GM18909 (cell line): ENCODE results near the gene C4A.
"Not testable (repeated sequence)": the region's sequence is repeated elsewhere in the genome, so short reads cannot be mapped to it uniquely, and the experiment has no call there.

ENCODE experiments used
- ATAC-seq: cut with Tn5 transposase; IDR thresholded peaks from one replicate; pipeline ENCODE4 v1.9.1; 2021; ENCODE audit warnings: mild to moderate bottlenecking; ENCODE audit not compliant: unreplicated experiment, poor library complexity

The C4A gene

GRCh38 chr6:31978831-31979230, 3.0 kb upstream of the C4A start:
- no peak for ATAC-seq

- no peak for ATAC-seq
Observed at GRCh38 chr6:31979238-31979898, 2.5 kb upstream of the C4A start.

- not testable (repeated sequence) for ATAC-seq
Observed at GRCh38 chr6:31980195-31980876, 1.5 kb upstream of the C4A start.

GRCh38 chr6:31980998-31981397, 859 bp upstream of the C4A start:
- ATAC-seq, result not testable (repeated sequence)

- ATAC-seq, result not testable (repeated sequence)
Observed at GRCh38 chr6:31989363-31989762, 7.5 kb downstream of the C4A start.

GRCh38 chr6:31994421-31994820, 12.6 kb downstream of the C4A start:
- not testable (repeated sequence) for ATAC-seq

GRCh38 chr6:31996385-31996784, 14.5 kb downstream of the C4A start:
- ATAC-seq, result not testable (repeated sequence)

GRCh38 chr6:32002546-32003268, 20.9 kb downstream of the C4A start:
- not testable (repeated sequence) for ATAC-seq

GRCh38 chr6:32003301-32003700, 21.4 kb downstream of the C4A start:
- not testable (repeated sequence) for ATAC-seq

- ATAC-seq, result not testable (repeated sequence)
Observed at GRCh38 chr6:32004393-32004792, 22.5 kb downstream of the C4A start.

GRCh38 chr6:32004864-32005537, 23.1 kb downstream of the C4A start:
- ATAC-seq, result not testable (repeated sequence)

GRCh38 chr6:32005538-32005880, 23.7 kb downstream of the C4A start:
- not testable (repeated sequence) for ATAC-seq

- not testable (repeated sequence) for ATAC-seq
Observed at GRCh38 chr6:32005991-32006529, 24.2 kb downstream of the C4A start.

GRCh38 chr6:32007086-32007485, 25.2 kb downstream of the C4A start:
- ATAC-seq, result not testable (repeated sequence)

GRCh38 chr6:32008037-32008436, 26.2 kb downstream of the C4A start:
- ATAC-seq, result not testable (repeated sequence)

- ATAC-seq, result not testable (repeated sequence)
Observed at GRCh38 chr6:32008616-32009015, 26.8 kb downstream of the C4A start.

GRCh38 chr6:32009537-32009936, 27.7 kb downstream of the C4A start:
- ATAC-seq, result not testable (repeated sequence)

- not testable (repeated sequence) for ATAC-seq
Observed at GRCh38 chr6:32010856-32011530, 29.1 kb downstream of the C4A start.

- ATAC-seq, result not testable (repeated sequence)
Observed at GRCh38 chr6:32012941-32013617, 31.2 kb downstream of the C4A start.
